Fibroblast of mammary gland (primary cell): ENCODE data around the gene ATG2A.

Experiments
- DNase-seq: peaks from one replicate; pipeline ENCODE4 v3.0.0-alpha.2; 2010; ENCODE audit warnings: low read depth
- H3K4me3 ChIP-seq: 2 replicates; pipeline ENCODE4 v1.5.1; 2011; ENCODE audit warnings: low read depth, mild to moderate bottlenecking, low read length, moderate library complexity; ENCODE audit not compliant: control insufficient read depth
- TF ChIP-seq, protein P1 (sequence below): conservative IDR thresholded peaks from 2 replicates; pipeline ENCODE4 v1.5.1; 2011; ENCODE audit warnings: low read depth, low read length, inconsistent platforms; ENCODE audit not compliant: control insufficient read depth, insufficient read depth

The ATG2A gene

DNA sequence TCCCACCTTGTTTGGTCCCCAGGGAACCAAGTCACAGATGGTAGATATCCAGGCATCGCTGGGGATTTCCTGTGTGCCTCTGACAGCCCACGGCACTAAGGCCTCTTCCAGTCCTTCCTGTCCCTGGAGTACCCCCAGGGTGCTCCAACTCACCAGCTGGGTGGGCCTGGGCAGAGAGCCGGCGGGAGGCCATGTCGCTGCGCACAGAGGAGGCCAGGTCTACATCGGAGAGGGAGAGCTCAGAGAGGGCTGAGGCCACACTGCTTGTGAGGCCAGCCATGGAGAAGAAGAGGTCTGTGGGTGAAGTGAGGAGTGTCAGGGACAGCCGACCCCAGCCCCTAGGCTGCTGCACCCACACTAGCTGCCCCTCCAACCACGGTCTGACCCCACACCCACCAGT, 5.3 kb downstream of the ATG2A start:
- DNase-seq: no peak
- TF ChIP-seq, protein P1, sequence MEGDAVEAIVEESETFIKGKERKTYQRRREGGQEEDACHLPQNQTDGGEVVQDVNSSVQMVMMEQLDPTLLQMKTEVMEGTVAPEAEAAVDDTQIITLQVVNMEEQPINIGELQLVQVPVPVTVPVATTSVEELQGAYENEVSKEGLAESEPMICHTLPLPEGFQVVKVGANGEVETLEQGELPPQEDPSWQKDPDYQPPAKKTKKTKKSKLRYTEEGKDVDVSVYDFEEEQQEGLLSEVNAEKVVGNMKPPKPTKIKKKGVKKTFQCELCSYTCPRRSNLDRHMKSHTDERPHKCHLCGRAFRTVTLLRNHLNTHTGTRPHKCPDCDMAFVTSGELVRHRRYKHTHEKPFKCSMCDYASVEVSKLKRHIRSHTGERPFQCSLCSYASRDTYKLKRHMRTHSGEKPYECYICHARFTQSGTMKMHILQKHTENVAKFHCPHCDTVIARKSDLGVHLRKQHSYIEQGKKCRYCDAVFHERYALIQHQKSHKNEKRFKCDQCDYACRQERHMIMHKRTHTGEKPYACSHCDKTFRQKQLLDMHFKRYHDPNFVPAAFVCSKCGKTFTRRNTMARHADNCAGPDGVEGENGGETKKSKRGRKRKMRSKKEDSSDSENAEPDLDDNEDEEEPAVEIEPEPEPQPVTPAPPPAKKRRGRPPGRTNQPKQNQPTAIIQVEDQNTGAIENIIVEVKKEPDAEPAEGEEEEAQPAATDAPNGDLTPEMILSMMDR: no peak
- H3K4me3 ChIP-seq: no peak overlapping the region

- no peak overlapping the region for H3K4me3 ChIP-seq
- TF ChIP-seq, protein P1: no peak
- DNase-seq: no peak
Observed at GRCh38 chr11:64911142-64911541, 5.9 kb downstream of the ATG2A start.

DNA sequence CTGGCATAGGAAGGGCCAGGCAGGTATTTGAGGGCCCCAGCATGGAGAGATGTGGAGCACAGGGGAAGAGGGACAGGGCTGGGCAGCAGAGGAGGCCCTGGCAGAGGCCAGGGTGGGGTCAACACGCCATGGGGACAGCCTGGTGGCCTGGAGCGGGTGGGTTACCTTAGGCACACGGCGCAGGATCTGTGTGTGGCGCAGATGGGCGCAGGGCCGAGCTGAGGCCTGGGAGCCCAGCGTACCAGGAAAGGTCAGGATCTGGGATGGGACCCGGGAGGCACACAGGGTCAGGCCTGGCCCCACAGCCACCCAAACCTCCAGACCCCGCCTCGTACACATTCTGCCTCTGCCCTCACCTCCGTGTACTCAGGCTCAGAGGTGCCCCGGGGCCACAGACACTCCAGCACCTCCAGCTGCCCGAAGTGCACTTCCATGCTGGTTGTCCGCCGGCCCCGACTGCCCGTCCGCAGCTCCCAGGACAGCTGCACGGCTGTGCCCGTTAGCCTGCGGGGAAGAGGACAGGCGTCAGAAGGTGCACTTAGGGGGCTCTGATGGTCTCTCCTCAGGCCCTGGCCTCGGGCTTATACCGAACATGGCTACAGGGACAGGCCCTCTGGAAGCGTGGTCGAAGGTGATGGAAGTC, 6.4 kb downstream of the ATG2A start:
- DNase-seq: no peak
- no peak overlapping the region for H3K4me3 ChIP-seq
- TF ChIP-seq, protein P1: no peak

DNA sequence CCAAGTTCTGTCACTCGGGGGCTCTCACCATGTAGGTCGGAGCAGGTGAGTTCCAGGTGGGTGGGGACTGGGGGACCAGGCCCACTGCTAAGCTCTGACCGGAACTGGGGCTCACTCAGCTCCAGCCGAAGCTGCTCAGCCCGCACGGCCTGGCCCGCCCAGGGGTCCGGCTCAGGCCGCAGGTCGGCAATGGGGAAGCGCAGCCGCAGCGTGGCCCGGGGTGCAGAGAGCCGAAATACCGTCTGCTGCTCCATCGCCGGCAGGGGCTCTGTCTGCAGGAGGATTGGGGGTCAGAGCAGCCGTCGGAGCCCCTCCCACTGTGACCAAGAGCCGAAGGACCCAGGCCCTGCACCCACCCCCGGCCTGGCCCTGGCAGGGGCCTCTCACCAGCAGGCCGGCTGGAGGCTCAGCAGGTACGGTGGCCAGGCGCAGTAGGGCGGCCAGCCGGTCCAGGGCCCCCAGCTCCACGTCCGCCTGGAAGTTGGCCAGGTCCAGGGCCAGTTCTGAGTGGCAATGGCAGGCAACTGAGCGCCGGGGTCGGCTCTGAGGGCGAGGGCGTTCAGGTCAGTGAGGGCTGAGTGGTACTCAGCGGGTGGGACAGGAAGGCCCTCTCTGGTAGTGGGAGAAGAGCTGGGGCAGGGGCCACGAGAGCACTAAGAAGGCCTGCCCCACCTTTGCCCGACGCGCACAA, 7.2 kb downstream of the ATG2A start:
- TF ChIP-seq, protein P1: no peak
- no peak overlapping the region for H3K4me3 ChIP-seq
- no peak for DNase-seq

DNA sequence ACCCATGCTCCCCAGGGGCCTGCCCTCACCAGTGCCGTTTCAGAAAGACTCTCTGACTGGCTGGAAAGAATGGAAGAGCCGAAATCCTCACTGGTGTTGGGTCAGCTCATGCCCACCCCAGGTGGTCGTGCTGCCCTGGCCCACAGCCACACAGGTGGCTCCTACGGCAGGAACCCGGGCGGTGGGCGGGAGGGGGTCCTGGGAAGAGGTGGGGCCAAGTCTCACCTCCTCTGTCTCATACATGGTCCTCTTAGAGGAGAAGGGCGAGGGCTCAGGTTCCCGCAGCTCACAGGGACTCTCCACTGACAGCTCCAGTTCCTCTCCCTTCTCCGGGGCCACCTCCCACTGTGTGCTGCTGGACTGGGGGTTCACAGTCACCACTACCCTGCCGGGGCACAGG, 8.2 kb downstream of the ATG2A start:
- TF ChIP-seq, protein P1: no peak
- H3K4me3 ChIP-seq: no peak overlapping the region
- no peak for DNase-seq

- no peak for DNase-seq
- H3K4me3 ChIP-seq: no peak overlapping the region
- TF ChIP-seq, protein P1: no peak
Observed at GRCh38 chr11:64906314-64906635, 10.7 kb downstream of the ATG2A start.
